Transverse colon (tissue), 4 donors: ENCODE measurements around the gene ACAP1.

Source experiments
- CTCF ChIP-seq, 5 experiments: fragments of 200-600 bp in 3 of 5; fragments of 450-650 bp in 2 of 5; sonication (generic) in 3 of 5; IDR thresholded peaks; 1 replicate in 2 of 5; 2 replicates in 3 of 5; pipeline ENCODE4 v1.5.1; 2016 to 2017; ENCODE audit warnings: antibody characterized with exemption in 5 of 5, inconsistent platforms in 3 of 5, mild to moderate bottlenecking in 2 of 5, moderate library complexity in 1 of 5
- EP300 ChIP-seq: sonication (generic); formaldehyde crosslinking; IDR thresholded peaks from one replicate; pipeline ENCODE4 v1.6.1; 2017; ENCODE audit warnings: antibody characterized with exemption, low read depth
- POLR2A ChIP-seq: fragments of 450-650 bp; IDR thresholded peaks from one replicate; pipeline ENCODE4 v1.6.1; 2016; ENCODE audit warnings: antibody characterized with exemption, mild to moderate bottlenecking, moderate library complexity
- POLR2AphosphoS5 ChIP-seq, 3 donors: sonication (generic); formaldehyde crosslinking; IDR thresholded peaks; one replicate each; pipeline ENCODE4 v1.6.1; 2016; ENCODE audit warnings: antibody characterized with exemption in 3 of 3

DNA sequence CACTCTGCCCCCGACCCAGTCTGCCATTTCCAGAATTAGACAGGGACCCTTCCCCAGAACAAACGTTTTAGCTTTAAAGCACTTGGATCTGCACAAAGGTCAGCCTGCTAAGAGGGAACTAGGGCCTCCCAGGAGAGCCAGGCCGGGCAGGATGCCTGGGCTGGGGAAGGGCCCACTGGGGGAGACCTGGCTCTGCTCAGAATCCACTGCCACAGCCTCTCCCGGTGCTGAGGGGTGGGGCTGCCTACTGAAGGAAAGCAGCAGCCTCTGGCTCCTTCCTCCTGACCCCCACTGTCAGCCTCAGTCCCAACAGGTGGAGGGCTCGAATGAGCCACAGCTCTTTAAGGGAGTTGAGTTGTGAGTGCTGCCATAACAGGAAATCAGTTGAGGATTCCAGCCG, 43.6 kb upstream of the ACAP1 start:
- TF ChIP-seq CTCF (IDR thresholded peaks at IDR 0.05) (no peak), POLR2AphosphoS5 (IDR thresholded peaks at IDR 0.05) (no peak), EP300 (no peak), POLR2A (no peak)
